ENCODE data around the gene ERI3. TPM values are rescaled to one million over a fixed set of nuclear protein-coding genes. Genes with fewer than 3 reads are reported as not detected.
A peak's percentile ranks its signal among the peaks of the same experiment; 100 is the strongest.

Gene ERI3
- total and polyA plus RNA-seq, 2 donors from 2014 or later = 60.4 to 126 TPM

DNA sequence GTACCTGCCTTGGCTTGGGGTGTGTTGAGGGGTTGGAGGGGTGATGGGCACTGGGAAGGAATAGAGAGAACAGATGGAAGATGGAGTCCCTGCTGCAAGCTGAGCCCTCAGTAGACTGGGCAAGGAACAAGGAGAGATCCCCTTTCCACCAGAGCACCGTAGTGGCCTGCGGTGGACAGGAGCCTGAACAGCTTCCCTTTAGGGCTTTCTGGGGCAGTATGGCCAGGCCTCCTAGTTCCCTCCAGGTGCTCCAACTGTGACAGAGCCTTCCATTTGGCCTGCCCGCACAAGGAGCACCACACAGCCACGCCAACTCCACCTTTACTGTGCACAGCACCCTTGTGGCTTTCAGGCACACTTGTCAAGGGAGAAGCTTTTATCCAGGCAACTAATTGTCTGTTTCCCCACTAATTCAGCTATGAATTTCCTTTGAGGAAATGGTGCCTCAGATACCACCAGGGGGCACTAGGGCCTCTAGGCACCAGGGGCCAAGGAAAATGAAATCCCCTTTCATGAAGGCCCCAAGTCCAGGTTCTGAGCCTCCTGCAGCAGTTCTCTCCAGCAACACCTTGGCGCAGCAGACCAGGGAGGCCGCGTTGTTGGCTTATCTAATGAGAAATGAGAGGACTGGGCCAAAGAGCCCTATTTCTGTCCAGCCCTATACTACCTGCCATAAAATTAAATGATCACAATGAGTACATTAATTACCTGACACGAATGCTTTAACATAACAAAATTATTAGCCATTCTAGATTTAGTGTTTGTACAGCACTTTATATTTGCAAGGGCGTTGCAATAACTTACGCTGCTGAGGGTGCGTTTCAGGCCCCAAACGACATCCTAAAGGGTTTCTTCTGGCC lies 23.1 kb upstream of the ERI3 start:
- no peak overlapping the region for H3K9ac ChIP-seq (ENCODE audit: low read length in 3 of 3)
- no peaks in the 10 kb centered on the region for H3K9me3 ChIP-seq (ENCODE audit: control insufficient read depth in 2 of 3, insufficient read depth in 1 of 3, low read length in 3 of 3)
- intact Hi-C loops (cut with DNase I) = no loop called here
- TF ChIP-seq, protein P1, sequence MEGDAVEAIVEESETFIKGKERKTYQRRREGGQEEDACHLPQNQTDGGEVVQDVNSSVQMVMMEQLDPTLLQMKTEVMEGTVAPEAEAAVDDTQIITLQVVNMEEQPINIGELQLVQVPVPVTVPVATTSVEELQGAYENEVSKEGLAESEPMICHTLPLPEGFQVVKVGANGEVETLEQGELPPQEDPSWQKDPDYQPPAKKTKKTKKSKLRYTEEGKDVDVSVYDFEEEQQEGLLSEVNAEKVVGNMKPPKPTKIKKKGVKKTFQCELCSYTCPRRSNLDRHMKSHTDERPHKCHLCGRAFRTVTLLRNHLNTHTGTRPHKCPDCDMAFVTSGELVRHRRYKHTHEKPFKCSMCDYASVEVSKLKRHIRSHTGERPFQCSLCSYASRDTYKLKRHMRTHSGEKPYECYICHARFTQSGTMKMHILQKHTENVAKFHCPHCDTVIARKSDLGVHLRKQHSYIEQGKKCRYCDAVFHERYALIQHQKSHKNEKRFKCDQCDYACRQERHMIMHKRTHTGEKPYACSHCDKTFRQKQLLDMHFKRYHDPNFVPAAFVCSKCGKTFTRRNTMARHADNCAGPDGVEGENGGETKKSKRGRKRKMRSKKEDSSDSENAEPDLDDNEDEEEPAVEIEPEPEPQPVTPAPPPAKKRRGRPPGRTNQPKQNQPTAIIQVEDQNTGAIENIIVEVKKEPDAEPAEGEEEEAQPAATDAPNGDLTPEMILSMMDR (IDR thresholded peaks at IDR 0.05; ENCODE audit: borderline replicate concordance, extremely low read depth, insufficient read depth) = peak; percentile 63
- no peak overlapping the region for H3K27ac ChIP-seq (ENCODE audit: low read depth in 2 of 2, low read length in 2 of 2)
- H3K4me3 ChIP-seq (ENCODE audit: low read length in 3 of 3) = no peak overlapping the region
- H3K27me3 ChIP-seq (ENCODE audit: control insufficient read depth, insufficient read depth, low read length) = peaks cover 3% of the 10 kb centered on the region
- FAIRE-seq (no peak), DNase-seq (peak in 4 of 5 donors; percentile 52 to 78 (median 62))
- H3K36me3 ChIP-seq (ENCODE audit: control insufficient read depth in 2 of 3, insufficient read depth in 3 of 3, low read length in 3 of 3) = no peaks in the 10 kb centered on the region
- no peaks in the 10 kb centered on the region for H3K4me1 ChIP-seq (ENCODE audit: control insufficient read depth in 2 of 3, insufficient read depth in 2 of 3, low read depth in 1 of 3, low read length in 3 of 3)

GRCh38 chr1:44375547-44375946 lies 20.5 kb upstream of the ERI3 start:
- no peak for FAIRE-seq
- TF ChIP-seq, protein P1 (IDR thresholded peaks at IDR 0.05; ENCODE audit: borderline replicate concordance, extremely low read depth, insufficient read depth) = no peak
- intact Hi-C loops (cut with DNase I) = no loop called here

DNA sequence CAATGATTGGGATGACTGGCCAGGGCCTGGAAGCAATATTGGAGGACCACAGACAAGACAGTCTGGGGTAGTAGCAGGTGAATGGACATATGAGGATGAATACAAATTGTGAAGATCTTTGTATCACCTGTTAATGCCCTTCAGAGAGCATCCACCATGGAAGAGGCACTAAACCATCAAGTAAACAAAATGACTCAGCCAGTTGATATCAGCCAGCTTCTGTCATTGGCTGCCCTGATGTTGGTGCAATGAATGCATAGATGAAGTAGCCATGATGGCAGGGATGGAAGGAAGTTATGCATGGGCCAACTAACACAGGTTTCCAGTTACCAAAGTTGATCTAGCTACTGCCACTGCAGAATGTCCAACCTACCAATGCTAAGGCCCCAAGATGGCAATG lies 16.1 kb upstream of the ERI3 start:
- Histone ChIP-seq H3K9ac (ENCODE audit: low read length in 3 of 3) (no peak overlapping the region), H3K27ac (ENCODE audit: low read depth in 2 of 2, low read length in 2 of 2) (no peak overlapping the region), H3K4me1 (ENCODE audit: control insufficient read depth in 2 of 3, insufficient read depth in 2 of 3, low read depth in 1 of 3, low read length in 3 of 3) (no peaks in the 10 kb centered on the region), H3K27me3 (ENCODE audit: control insufficient read depth, insufficient read depth, low read length) (no peaks in the 10 kb centered on the region), H3K9me3 (ENCODE audit: control insufficient read depth in 2 of 3, insufficient read depth in 1 of 3, low read length in 3 of 3) (no peaks in the 10 kb centered on the region), H3K36me3 (ENCODE audit: control insufficient read depth in 2 of 3, insufficient read depth in 3 of 3, low read length in 3 of 3) (no peaks in the 10 kb centered on the region), H3K4me3 (ENCODE audit: low read length in 3 of 3) (no peak overlapping the region)
- DNase-seq = no peak
- FAIRE-seq = no peak
- intact Hi-C loops (cut with DNase I) = no loop called here
- TF ChIP-seq, protein P1 (IDR thresholded peaks at IDR 0.05; ENCODE audit: borderline replicate concordance, extremely low read depth, insufficient read depth) = no peak

More at GRCh38 chr1:44375547-44375946, 20.5 kb upstream of the ERI3 start:
- Histone ChIP-seq H3K4me3 (ENCODE audit: low read length in 3 of 3) (no peak overlapping the region), H3K27me3 (ENCODE audit: control insufficient read depth, insufficient read depth, low read length) (no peaks in the 10 kb centered on the region), H3K4me1 (ENCODE audit: control insufficient read depth in 2 of 3, insufficient read depth in 2 of 3, low read depth in 1 of 3, low read length in 3 of 3) (no peaks in the 10 kb centered on the region), H3K27ac (ENCODE audit: low read depth in 2 of 2, low read length in 2 of 2) (no peak overlapping the region), H3K9me3 (ENCODE audit: control insufficient read depth in 2 of 3, insufficient read depth in 1 of 3, low read length in 3 of 3) (no peaks in the 10 kb centered on the region), H3K36me3 (ENCODE audit: control insufficient read depth in 2 of 3, insufficient read depth in 3 of 3, low read length in 3 of 3) (no peaks in the 10 kb centered on the region), H3K9ac (ENCODE audit: low read length in 3 of 3) (no peak overlapping the region)
- DNase-seq = no peak

Data from kidney (tissue), 14 donors.